Thoracic aorta (tissue), 2 donors: ENCODE results near the gene TTBK1. TPM values are rescaled to one million over a fixed set of nuclear protein-coding genes. Genes with fewer than 3 reads are reported as not detected.

Experiments used
- ATAC-seq: fragments of 150-250 bp; one replicate; pipeline ENCODE4 v1.8.0; 2017; ENCODE audit warnings: low read depth; ENCODE audit not compliant: insufficient number of reproducible peaks, low FRiP score
- DNase-seq: peaks from one replicate; pipeline ENCODE4 v3.0.0-alpha.2; 2020; ENCODE audit warnings: low spot score
- H3K27ac ChIP-seq, 2 donors: fragments of 200-600 bp; sonication (generic); 1 replicate in 1 of 2; 2 replicates in 1 of 2; pipeline ENCODE4 v1.5.1; 2016; ENCODE audit warnings: mild to moderate bottlenecking in 2 of 2, moderate library complexity in 2 of 2
- H3K27me3 ChIP-seq: fragments of 200-600 bp; sonication (generic); replicated peaks from 2 replicates; pipeline ENCODE4 v1.6.0; 2016; ENCODE audit warnings: mild to moderate bottlenecking; ENCODE audit not compliant: insufficient read depth
- H3K36me3 ChIP-seq: fragments of 200-600 bp; sonication (generic); one replicate; pipeline ENCODE4 v1.5.1; 2016
- H3K4me1 ChIP-seq, 2 donors: fragments of 200-600 bp; sonication (generic); 1 replicate in 1 of 2; 2 replicates in 1 of 2; pipeline versions ENCODE4 v1.5.1 to v1.6.0; 2016; ENCODE audit warnings: low read depth in 2 of 2, mild to moderate bottlenecking in 1 of 2; ENCODE audit not compliant: control insufficient read depth in 1 of 2
- H3K4me3 ChIP-seq: fragments of 200-600 bp; sonication (generic); 2 replicates; pipeline ENCODE4 v1.5.1; 2016; ENCODE audit warnings: mild to moderate bottlenecking
- H3K9me3 ChIP-seq: fragments of 200-600 bp; sonication (generic); 2 replicates; pipeline ENCODE4 v1.5.1; 2016
- total RNA-seq, 2 donors: library from RNA; depleted of rRNA; stranded (reverse); fragments of >200 nt; gene quantifications; one replicate each; pipeline versions ENCODE4 v1.1.0 to v1.2.3, GENCODE V29; 2016
- TF ChIP-seq, protein P1 (sequence below): fragments of 200-600 bp; sonication (generic); IDR thresholded peaks from one replicate; pipeline ENCODE4 v1.5.1; 2019; ENCODE audit warnings: antibody characterized with exemption

TTBK1 gene
- total RNA-seq, 2 donors from 2014 or later: not detected

DNA sequence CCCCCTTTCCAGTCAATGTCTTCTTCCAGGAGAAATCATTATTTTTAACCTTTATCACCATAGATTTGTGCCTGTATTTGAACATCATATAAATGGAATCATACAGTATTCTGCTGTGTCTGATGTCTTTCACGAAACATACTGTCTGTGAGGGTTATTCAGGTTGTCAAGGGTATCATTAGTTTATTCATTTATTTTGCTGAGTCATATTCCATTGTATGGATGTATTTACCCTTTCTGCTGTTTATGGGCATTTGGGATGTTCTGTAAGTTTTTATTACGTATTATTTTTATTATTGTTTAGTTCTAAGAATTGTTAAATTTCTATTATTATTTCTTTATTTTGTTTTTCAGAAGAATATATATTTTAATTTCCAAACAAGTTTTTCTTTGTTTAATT is 36.0 kb upstream of the TTBK1 start:
- Histone ChIP-seq H3K27me3 (no peaks in the 10 kb centered on the region), H3K9me3 (no peaks in the 10 kb centered on the region), H3K4me1 (no peaks in the 10 kb centered on the region), H3K36me3 (peaks cover 10% of the 10 kb centered on the region), H3K27ac (no peak overlapping the region), H3K4me3 (no peak overlapping the region)
- no peak for ATAC-seq
- TF ChIP-seq, protein P1, sequence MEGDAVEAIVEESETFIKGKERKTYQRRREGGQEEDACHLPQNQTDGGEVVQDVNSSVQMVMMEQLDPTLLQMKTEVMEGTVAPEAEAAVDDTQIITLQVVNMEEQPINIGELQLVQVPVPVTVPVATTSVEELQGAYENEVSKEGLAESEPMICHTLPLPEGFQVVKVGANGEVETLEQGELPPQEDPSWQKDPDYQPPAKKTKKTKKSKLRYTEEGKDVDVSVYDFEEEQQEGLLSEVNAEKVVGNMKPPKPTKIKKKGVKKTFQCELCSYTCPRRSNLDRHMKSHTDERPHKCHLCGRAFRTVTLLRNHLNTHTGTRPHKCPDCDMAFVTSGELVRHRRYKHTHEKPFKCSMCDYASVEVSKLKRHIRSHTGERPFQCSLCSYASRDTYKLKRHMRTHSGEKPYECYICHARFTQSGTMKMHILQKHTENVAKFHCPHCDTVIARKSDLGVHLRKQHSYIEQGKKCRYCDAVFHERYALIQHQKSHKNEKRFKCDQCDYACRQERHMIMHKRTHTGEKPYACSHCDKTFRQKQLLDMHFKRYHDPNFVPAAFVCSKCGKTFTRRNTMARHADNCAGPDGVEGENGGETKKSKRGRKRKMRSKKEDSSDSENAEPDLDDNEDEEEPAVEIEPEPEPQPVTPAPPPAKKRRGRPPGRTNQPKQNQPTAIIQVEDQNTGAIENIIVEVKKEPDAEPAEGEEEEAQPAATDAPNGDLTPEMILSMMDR: no peak
- DNase-seq: no peak

DNA sequence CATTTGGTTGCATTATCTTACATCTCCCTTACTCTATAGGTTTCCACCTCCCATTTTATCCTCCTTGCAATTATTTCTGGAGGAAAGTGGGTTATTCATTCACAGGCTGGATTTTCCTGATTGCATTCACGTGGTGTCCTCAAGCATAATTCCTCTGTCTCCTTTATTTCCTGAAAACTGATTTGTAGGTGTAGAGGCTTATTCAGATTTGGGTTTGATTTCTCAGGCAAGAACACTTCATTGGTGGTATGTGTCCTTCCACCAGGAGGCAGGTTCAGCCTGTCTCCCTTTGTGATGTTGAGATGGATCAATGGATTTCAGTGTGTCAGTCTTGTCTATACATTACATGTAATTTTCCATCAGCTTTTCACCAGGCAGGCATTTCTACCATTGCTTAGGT is 31.3 kb upstream of the TTBK1 start:
- DNase-seq (no peak), ATAC-seq (no peak)
- Histone ChIP-seq H3K27ac (no peak overlapping the region), H3K4me1 (no peaks in the 10 kb centered on the region), H3K27me3 (no peaks in the 10 kb centered on the region), H3K36me3 (peaks cover 5% of the 10 kb centered on the region), H3K9me3 (no peaks in the 10 kb centered on the region), H3K4me3 (no peak overlapping the region)
- TF ChIP-seq, protein P1: no peak

DNA sequence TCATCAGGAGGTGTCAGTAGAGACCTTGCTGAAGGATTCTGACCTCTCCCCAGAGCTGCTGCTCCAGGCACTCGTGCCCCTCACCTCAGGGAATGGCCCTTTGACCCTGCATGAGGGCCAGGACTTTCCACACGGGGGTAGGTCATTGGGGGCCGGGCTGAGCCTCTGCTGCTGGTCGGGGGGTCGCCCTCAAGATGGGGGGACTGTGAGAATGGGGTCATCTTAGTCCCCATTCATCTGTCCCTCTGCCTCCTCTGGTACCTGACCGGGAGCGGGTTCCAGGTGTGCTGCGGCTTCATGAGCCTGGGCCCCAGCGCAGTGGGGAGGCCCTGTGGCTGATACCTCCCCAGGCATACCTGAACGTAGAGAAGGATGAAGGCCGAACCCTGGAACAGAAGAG is 29.9 kb upstream of the TTBK1 start:
- DNase-seq: no peak
- Histone ChIP-seq H3K27ac (no peak overlapping the region), H3K4me1 (no peaks in the 10 kb centered on the region), H3K36me3 (peaks cover 5% of the 10 kb centered on the region), H3K9me3 (no peaks in the 10 kb centered on the region), H3K27me3 (no peaks in the 10 kb centered on the region), H3K4me3 (no peak overlapping the region)
- TF ChIP-seq, protein P1: no peak
- ATAC-seq: no peak

DNA sequence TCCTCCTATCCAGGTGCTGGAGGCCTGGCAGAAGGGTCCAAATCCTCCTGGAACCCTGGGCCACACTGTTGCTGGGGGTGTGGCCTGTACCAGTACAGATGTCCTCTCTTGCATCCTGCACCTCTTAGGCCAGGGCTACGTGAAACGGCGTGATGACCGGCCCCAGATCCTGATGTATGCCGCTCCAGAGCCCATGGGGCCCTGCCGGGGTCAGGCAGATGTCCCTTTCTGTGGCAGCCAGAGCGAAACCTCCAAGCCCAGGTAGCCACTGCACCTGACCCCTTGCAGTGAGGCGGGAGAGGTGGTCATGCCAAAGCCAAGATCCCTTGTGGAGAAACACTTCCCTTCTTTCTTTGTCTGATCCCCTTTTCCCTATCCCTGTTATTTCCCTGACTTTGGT is 28.2 kb upstream of the TTBK1 start:
- H3K27ac ChIP-seq: no peak overlapping the region
- no peaks in the 10 kb centered on the region for H3K4me1 ChIP-seq
- DNase-seq (no peak), ATAC-seq (no peak)
- H3K27me3 ChIP-seq: no peaks in the 10 kb centered on the region
- no peak overlapping the region for H3K4me3 ChIP-seq
- TF ChIP-seq, protein P1: no peak
- peaks cover 5% of the 10 kb centered on the region for H3K36me3 ChIP-seq
- no peaks in the 10 kb centered on the region for H3K9me3 ChIP-seq

DNA sequence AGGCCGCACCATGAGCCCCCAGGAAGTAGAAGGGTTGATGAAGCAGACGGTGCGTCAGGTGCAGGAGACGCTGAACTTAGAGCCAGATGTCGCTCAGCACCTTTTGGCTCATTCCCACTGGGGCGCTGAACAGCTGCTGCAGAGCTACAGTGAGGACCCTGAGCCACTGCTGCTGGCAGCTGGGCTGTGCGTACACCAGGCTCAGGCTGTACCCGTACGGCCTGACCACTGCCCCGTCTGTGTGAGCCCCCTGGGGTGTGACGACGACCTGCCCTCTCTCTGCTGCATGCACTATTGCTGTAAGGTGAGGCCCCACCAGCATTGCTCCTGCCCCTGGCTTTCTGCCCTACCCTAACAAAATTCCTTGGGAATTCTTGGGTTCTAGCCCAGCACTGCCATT is 27.1 kb upstream of the TTBK1 start:
- DNase-seq (no peak), ATAC-seq (no peak)
- no peak overlapping the region for H3K4me3 ChIP-seq
- no peaks in the 10 kb centered on the region for H3K27me3 ChIP-seq
- no peaks in the 10 kb centered on the region for H3K9me3 ChIP-seq
- no peak overlapping the region for H3K27ac ChIP-seq
- TF ChIP-seq, protein P1: no peak
- peaks cover 5% of the 10 kb centered on the region for H3K36me3 ChIP-seq
- peaks cover 0 to under 1% of the 10 kb centered on the region in 2 donors for H3K4me1 ChIP-seq
